ENCODE measurements around the gene SGSM2. TPM values are rescaled to one million over a fixed set of nuclear protein-coding genes. Genes with fewer than 3 reads are reported as not detected.

Gene SGSM2
- total RNA-seq, 2 experiments from 2014 or later, result 116 to 131 TPM

- peak overlapping the region; percentile 76 for H3K27ac Mint-ChIP-seq
- no peak for DNase-seq
- no peak for ATAC-seq (ENCODE audit: low read depth)
- peaks cover 41% of the 10 kb centered on the region for H3K4me1 Mint-ChIP-seq
- H3K36me3 Mint-ChIP-seq, result no peaks in the 10 kb centered on the region
- H3K27me3 Mint-ChIP-seq, result no peaks in the 10 kb centered on the region
- POLR2A ChIA-PET, result interaction anchor here (0.5 to 4.2 kb wide), 2 partner anchors 15 to 430 kb away, joined by 3 to 20 read pairs; no protein-coding TSS in a partner anchor
- peak overlapping the region; percentile 93 for H3K4me3 Mint-ChIP-seq
- no peaks in the 10 kb centered on the region for H3K9me3 Mint-ChIP-seq
These were observed 60.9 kb downstream of the SGSM2 start for GRCh38 chr17:2398182-2398581.

DNA sequence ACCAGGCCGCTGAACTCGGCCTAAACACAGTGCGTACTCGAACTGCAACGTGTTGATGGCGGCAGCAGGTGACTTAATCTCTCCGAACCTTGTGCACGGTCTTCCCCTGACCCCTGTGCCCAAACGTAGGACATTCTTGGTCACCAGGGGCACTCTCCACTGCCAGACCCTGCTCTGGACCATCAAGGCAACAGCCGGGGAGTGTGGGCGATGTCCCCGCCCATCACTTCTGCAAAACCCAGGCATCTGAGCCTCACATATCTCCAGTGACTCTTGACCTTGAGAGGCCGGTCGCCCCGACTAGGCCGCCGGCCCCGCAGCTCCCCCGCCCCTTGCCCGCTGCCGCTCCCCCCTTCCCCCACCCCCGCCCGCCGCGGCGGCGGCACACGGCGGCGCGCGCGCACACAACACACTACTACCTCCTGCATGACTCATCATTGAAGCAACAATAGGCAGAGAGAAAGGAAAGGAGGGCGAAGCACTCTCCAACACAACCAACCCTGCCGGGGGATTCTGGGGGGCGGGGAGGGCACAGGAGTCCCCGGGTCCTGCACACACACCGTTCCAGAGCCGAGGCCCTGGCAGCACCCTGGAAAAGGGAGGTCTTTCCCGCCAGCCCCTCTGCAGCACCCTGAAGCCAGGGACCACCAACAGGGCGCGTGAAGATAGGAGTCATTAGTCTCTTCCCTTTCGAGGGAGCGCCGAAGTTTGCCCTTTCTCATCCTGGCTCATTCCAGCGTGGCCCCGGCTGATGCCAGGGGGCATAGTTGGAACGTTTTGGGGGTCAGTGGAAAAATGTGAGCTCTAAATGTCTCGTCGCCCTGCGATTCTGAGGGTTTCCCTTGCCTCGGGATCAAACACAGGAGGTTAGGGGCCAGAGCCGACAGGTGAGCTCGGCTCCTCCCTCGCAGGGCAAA lies 61.6 kb downstream of the SGSM2 start:
- POLR2A ChIA-PET, result interaction anchor here (0.9 to 4.2 kb wide), 5 partner anchors 8 to 63 kb away, joined by 3 to 20 read pairs (median 4); partner anchors contain the start of gene TSR1
- H3K27me3 Mint-ChIP-seq, result no peaks in the 10 kb centered on the region
- no peaks in the 10 kb centered on the region for H3K9me3 Mint-ChIP-seq
- ATAC-seq (ENCODE audit: low read depth), result no peak
- DNase-seq, result no peak
- H3K27ac Mint-ChIP-seq, result peak overlapping the region; percentile 100
- peak overlapping the region; percentile 93 for H3K4me3 Mint-ChIP-seq
- H3K4me1 Mint-ChIP-seq, result peaks cover 41% of the 10 kb centered on the region
- H3K36me3 Mint-ChIP-seq, result no peaks in the 10 kb centered on the region

DNA sequence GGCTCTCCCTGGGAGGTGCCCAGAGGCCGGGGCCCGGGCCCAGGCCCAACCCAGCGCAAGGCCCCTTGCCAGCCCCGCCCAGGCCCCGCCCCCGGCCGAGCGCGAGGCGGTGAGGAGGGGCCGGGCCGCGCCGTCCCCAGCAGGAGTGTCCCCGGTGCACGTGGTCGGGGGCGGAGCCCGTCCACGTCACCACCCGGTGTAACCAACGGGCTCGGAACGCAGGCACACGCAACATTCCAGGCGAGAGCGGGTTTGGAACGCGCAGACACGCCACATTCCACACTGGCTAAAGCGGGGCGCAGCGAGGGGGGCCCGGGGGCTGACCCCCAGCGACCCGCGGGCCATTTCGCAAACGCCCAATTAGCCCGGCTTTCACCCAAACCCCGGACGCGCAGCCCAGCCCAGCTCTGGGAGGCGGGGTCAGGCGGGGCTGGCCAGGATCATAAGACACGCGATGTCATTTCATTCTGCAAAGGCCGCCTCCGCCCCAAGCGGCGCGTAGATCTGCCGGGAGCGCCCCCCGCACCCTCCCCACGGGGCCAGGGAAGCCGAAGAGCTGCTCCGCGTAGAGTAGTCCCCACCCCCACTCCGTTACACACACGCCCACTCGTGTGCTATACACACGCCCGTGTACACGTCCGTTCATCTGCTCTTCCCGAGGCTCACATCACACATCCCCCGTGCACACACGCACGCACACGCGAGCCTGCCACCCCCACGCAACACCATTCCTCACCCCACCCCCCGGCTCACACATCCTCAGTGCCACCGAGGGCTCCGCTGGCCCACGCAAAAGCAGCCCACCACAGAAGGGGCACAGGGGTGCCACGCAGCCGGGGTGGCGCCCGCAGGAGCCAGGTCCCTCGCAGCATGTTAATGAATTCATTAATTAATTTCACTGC lies 62.5 kb downstream of the SGSM2 start:
- no peaks in the 10 kb centered on the region for H3K36me3 Mint-ChIP-seq
- POLR2A ChIA-PET, result interaction anchor here (0.6 to 4.5 kb wide), 7 partner anchors 8 to 264 kb away, joined by 3 to 73 read pairs (median 4); partner anchors contain the start of gene TSR1
- no peaks in the 10 kb centered on the region for H3K9me3 Mint-ChIP-seq
- DNase-seq (peak; percentile 98), ATAC-seq (ENCODE audit: low read depth) (peak; percentile 51)
- peak overlapping the region; percentile 100 for H3K27ac Mint-ChIP-seq
- H3K4me3 Mint-ChIP-seq, result peak overlapping the region; percentile 93
- H3K27me3 Mint-ChIP-seq, result no peaks in the 10 kb centered on the region
- peaks cover 41% of the 10 kb centered on the region for H3K4me1 Mint-ChIP-seq

DNA sequence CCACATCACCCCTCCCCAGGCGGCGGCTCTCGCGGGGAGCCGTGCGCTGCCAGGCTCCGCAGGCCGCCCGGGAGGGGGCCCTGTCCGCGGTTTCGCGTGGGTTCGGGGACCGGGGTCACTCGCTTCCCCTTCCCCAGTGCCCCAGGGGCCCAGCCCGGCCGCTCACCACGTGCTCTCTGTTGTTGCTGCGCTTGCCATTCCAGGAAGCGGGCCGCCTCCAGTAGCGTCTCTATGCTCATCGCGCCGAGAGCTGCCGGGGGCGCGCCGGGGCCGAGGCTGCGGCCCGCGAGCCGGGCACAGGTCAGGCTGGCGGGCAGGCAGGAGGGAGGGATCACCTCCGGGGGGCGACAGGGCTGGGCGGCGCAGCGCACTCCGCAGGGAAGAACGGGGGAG lies 63.2 kb downstream of the SGSM2 start:
- POLR2A ChIA-PET, result interaction anchor here (1.6 to 4.5 kb wide), 4 partner anchors 8 to 342 kb away, joined by 3 to 73 read pairs (median 12); no protein-coding TSS in a partner anchor
- ATAC-seq (ENCODE audit: low read depth) (peak; percentile 3), DNase-seq (peak; percentile 77)
- Mint-ChIP-seq H3K4me3 (peak overlapping the region; percentile 93), H3K27ac (peak overlapping the region; percentile 100), H3K27me3 (no peaks in the 10 kb centered on the region), H3K9me3 (no peaks in the 10 kb centered on the region), H3K36me3 (no peaks in the 10 kb centered on the region), H3K4me1 (peaks cover 44% of the 10 kb centered on the region)

GRCh38 chr17:2400877-2401425 lies 63.6 kb downstream of the SGSM2 start, which contains the start of gene MNT:
Gene MNT, minus strand, starts transcription at chr17:2401060. Its CDS starts 348 bp downstream, at chr17:2400712.
- POLR2A ChIA-PET, result interaction anchor here (0.8 to 4.5 kb wide), 7 partner anchors 9 to 342 kb away, joined by 3 to 73 read pairs (median 7); partner anchors contain the start of gene TSR1

DNA sequence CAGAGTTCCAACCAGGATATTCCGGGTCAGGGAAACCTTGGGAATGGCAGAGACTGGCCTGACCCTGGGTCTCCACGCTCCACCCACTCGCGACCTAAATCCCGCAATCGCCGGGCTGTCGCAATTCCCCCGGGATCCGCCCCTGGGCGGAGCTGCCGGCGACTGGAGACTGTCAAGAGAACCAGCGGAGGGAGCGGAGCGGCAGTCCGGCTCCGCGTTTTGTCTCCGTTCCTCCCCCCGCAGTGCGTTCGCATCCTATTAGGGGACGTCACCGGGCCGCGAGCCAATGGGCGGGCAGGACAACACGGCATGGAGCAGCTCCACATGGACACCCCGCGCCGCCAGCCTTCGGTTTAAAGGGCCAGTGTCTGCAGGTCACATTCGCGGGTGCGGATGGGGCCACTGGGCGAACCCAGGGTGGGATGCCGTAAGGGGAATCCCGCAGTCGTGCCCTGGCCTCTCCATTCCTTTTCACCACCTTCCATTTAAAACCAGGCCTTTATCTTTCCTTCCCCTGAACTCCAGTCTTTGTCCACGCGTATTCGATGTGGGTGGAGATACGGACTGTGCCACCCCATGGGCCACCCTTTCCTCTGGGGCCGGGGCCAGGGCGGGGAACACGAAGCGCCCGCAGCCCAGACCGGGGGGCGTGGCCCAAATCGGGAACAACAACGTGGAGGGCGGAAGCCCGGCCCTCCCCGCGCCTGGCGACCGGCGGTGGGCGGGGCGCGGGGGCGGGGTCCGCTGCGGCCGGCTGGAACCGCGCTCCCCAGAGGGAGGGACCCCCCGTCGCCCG lies 64.3 kb downstream of the SGSM2 start:
- peak overlapping the region; percentile 93 for H3K4me3 Mint-ChIP-seq
- H3K27me3 Mint-ChIP-seq, result no peaks in the 10 kb centered on the region
- H3K9me3 Mint-ChIP-seq, result no peaks in the 10 kb centered on the region
- H3K36me3 Mint-ChIP-seq, result no peaks in the 10 kb centered on the region
- peak; percentile 50 for ATAC-seq (ENCODE audit: low read depth)
- POLR2A ChIA-PET, result interaction anchor here (0.5 to 4.5 kb wide), 7 partner anchors 9 to 343 kb away, joined by 3 to 73 read pairs (median 5); partner anchors contain the start of gene TSR1
- peaks cover 40% of the 10 kb centered on the region for H3K4me1 Mint-ChIP-seq
- DNase-seq, result peak; percentile 98
- H3K27ac Mint-ChIP-seq, result peak overlapping the region; percentile 98

More at GRCh38 chr17:2400877-2401425, 63.6 kb downstream of the SGSM2 start, which contains the start of gene MNT:
- no peaks in the 10 kb centered on the region for H3K9me3 Mint-ChIP-seq
- no peaks in the 10 kb centered on the region for H3K36me3 Mint-ChIP-seq
- peaks cover 44% of the 10 kb centered on the region for H3K4me1 Mint-ChIP-seq
- H3K4me3 Mint-ChIP-seq, result peak within 1 kb of the TSS; percentile 93
- no peaks in the 10 kb centered on the region for H3K27me3 Mint-ChIP-seq
- peak within 1 kb of the TSS; percentile 100 for H3K27ac Mint-ChIP-seq
- ATAC-seq (ENCODE audit: low read depth) (peak; percentile 35), DNase-seq (peak; percentile 97)

- no peaks in the 10 kb centered on the region for H3K27me3 Mint-ChIP-seq
- H3K4me1 Mint-ChIP-seq, result peaks cover 34% of the 10 kb centered on the region
- H3K36me3 Mint-ChIP-seq, result no peaks in the 10 kb centered on the region
- ATAC-seq (ENCODE audit: low read depth) (no peak), DNase-seq (no peak)
- no peaks in the 10 kb centered on the region for H3K9me3 Mint-ChIP-seq
- peak overlapping the region; percentile 85 for H3K27ac Mint-ChIP-seq
- H3K4me3 Mint-ChIP-seq, result peak overlapping the region; percentile 85
- POLR2A ChIA-PET, result interaction anchor here (1.9 to 4.5 kb wide), 4 partner anchors 9 to 20 kb away, joined by 5 to 73 read pairs (median 12); no protein-coding TSS in a partner anchor
These were observed 65.2 kb downstream of the SGSM2 start for GRCh38 chr17:2402544-2402943.

DNA sequence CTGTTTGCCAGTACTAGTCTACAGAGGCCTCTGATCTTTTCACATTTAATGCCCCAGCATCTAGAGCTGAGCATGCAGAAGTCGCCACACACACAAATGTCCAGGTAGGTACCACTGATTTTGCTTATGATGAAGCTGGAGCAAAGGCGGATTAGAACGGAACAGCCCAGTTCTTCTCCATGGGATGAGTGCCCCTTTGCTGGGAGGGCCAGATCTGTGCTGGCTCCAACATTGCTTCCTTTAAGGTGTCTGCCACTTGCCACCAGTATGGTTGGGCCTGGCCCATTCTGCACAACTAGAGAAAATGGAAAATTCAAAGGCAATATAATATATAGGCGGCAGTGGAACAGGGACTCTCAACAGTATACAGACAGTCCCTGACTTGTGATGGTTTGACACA lies 65.7 kb downstream of the SGSM2 start:
- peak overlapping the region; percentile 85 for H3K4me3 Mint-ChIP-seq
- H3K4me1 Mint-ChIP-seq, result peaks cover 30% of the 10 kb centered on the region
- no peaks in the 10 kb centered on the region for H3K27me3 Mint-ChIP-seq
- DNase-seq (no peak), ATAC-seq (ENCODE audit: low read depth) (no peak)
- no peaks in the 10 kb centered on the region for H3K36me3 Mint-ChIP-seq
- peak overlapping the region; percentile 85 for H3K27ac Mint-ChIP-seq
- POLR2A ChIA-PET, result interaction anchor here (0.6 to 4.5 kb wide), 5 partner anchors 8 to 253 kb away, joined by 4 to 73 read pairs (median 7); no protein-coding TSS in a partner anchor
- H3K9me3 Mint-ChIP-seq, result no peaks in the 10 kb centered on the region

GRCh38 chr17:2405247-2405926 lies 68.1 kb downstream of the SGSM2 start:
- POLR2A ChIA-PET, result no interaction called here
- Mint-ChIP-seq H3K9me3 (no peaks in the 10 kb centered on the region), H3K36me3 (no peaks in the 10 kb centered on the region), H3K4me1 (peaks cover 16% of the 10 kb centered on the region), H3K27me3 (no peaks in the 10 kb centered on the region), H3K27ac (no peak overlapping the region), H3K4me3 (no peak overlapping the region)
- ATAC-seq (ENCODE audit: low read depth), result no peak
- no peak for DNase-seq

GRCh38 chr17:2406271-2406902 lies 69.1 kb downstream of the SGSM2 start:
- POLR2A ChIA-PET, result no interaction called here

More at GRCh38 chr17:2406271-2406902, 69.1 kb downstream of the SGSM2 start:
- no peak for DNase-seq
- no peaks in the 10 kb centered on the region for H3K27me3 Mint-ChIP-seq
- no peaks in the 10 kb centered on the region for H3K9me3 Mint-ChIP-seq
- peak overlapping the region; percentile 49 for H3K27ac Mint-ChIP-seq
- H3K4me1 Mint-ChIP-seq, result peaks cover 16% of the 10 kb centered on the region
- H3K36me3 Mint-ChIP-seq, result peaks cover 2% of the 10 kb centered on the region
- H3K4me3 Mint-ChIP-seq, result no peak overlapping the region
- ATAC-seq (ENCODE audit: low read depth), result no peak

Data from activated naive CD8-positive, alpha-beta T cell treated with anti-CD3 and anti-CD28 coated beads, Interleukin-2, amount 10 ng/mL, durations not matched to agents 7 days and 5 days (primary cell).